GM10248 (cell line): ENCODE data around the gene GAPVD1.

Source experiments
- CTCF ChIA-PET: fragments of 300-600 bp; sonication (Branson Sonifier 250); formaldehyde crosslinking; extraction: SDS; loops from one replicate; lab custom pipeline; 2021; ENCODE audit warnings: antibody characterized with exemption; lab: Yijun Ruan, JAX
- POLR2A ChIA-PET: fragments of 350-650 bp; sonication (Branson Sonifier 250); formaldehyde crosslinking; extraction: SDS; loops from one replicate; lab custom pipeline; 2020; ENCODE audit warnings: antibody characterized with exemption; lab: Yijun Ruan, JAX
- DNase-seq: peaks from one replicate; pipeline ENCODE4 v3.0.0; 2012; ENCODE audit errors: extremely low spot score
- TF ChIP-seq, protein P1 (sequence below): IDR thresholded peaks from 2 replicates; pipeline ENCODE4 v1.5.1; 2012; ENCODE audit warnings: mild to moderate bottlenecking, low read depth; ENCODE audit errors: extremely low read depth, missing control alignments, control extremely low read depth

The GAPVD1 gene

DNA sequence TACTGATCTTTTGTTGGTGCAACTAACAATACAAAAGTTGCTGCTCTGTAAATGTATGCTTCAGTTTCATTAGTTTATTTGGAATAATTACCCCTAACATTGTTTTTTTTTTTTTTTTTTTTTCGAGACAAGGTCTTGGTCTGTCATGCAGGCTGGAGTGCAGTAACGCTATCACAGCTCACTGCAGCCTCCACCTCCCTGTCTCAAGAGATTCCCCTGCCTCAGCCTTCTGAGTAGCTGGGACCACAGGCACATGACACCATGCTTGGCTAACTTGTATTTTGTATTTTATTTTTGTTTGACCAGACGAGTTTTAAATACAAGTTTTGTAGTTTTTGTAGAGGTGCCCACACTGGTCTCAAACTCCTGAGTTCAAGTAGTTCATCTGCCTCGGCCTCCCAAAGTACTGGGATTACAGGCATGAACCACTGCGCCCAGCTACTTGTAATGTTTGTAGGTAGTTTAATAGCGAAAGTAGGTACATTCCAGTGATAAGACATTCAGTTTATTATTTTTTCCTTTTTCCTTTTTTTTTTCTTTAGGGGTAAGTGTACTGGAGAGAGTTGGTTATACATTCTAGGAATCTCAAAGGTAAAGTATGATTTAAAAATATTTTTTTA, 6.9 kb downstream of the GAPVD1 start:
- DNase-seq = no peak
- TF ChIP-seq, protein P1, sequence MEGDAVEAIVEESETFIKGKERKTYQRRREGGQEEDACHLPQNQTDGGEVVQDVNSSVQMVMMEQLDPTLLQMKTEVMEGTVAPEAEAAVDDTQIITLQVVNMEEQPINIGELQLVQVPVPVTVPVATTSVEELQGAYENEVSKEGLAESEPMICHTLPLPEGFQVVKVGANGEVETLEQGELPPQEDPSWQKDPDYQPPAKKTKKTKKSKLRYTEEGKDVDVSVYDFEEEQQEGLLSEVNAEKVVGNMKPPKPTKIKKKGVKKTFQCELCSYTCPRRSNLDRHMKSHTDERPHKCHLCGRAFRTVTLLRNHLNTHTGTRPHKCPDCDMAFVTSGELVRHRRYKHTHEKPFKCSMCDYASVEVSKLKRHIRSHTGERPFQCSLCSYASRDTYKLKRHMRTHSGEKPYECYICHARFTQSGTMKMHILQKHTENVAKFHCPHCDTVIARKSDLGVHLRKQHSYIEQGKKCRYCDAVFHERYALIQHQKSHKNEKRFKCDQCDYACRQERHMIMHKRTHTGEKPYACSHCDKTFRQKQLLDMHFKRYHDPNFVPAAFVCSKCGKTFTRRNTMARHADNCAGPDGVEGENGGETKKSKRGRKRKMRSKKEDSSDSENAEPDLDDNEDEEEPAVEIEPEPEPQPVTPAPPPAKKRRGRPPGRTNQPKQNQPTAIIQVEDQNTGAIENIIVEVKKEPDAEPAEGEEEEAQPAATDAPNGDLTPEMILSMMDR = no peak
- POLR2A ChIA-PET = interaction anchor here (0.6 kb wide), 3 partner anchors 69 to 408 kb away, joined by 3 to 15 read pairs (median 10); no protein-coding TSS in a partner anchor
- CTCF ChIA-PET = interaction anchor here (0.7 to 1.8 kb wide), 3 partner anchors 12 to 36 kb away, joined by 3 to 9 read pairs (median 3); no protein-coding TSS in a partner anchor

DNA sequence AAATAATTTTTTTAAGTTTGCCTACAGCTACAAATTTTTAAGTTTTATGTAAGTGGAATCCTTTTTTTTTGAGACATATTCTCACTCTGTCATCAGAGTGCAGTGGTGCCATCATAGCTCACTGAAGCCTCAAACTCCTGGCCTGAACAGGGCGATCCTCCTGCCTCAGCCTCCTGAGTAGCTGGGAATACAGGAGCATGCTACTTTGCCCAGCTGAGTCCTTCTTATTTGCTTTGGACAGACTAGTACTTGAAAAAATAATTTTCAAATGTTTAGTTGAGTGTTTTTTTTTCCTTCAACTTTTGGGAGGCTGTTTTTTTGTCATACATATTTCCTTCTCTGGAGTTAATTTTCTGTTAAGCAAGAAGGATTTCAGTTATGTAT, 7.4 kb downstream of the GAPVD1 start:
- TF ChIP-seq, protein P1 = no peak
- DNase-seq = no peak
- POLR2A ChIA-PET = interaction anchor here (0.6 kb wide), 3 partner anchors 48 to 408 kb away, joined by 3 to 15 read pairs (median 3); no protein-coding TSS in a partner anchor
- CTCF ChIA-PET = interaction anchor here (0.7 to 1.8 kb wide), 4 partner anchors 13 to 35 kb away, joined by 3 to 9 read pairs (median 3); no protein-coding TSS in a partner anchor

DNA sequence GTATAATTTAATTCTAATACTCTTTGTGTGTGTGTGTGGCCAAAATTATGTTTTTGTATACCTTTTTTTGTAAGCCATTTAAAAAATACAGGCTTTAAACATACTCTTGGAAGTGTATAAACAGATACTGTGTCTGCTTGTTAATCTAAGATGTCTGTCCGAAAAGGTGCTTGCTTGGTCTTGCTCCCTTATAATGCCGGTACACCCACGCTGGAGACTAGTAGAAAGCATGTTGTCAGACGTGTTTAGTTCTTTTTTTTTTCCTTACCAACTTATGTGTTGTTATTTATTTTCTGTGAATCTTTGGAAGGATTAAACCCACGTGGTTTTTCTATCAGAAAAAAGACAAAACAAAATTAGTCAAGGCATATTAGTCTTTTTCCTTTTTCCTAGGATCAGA, 9.5 kb downstream of the GAPVD1 start:
- no peak for DNase-seq
- TF ChIP-seq, protein P1 = no peak
- POLR2A ChIA-PET = no interaction called here
- CTCF ChIA-PET = no interaction called here

DNA sequence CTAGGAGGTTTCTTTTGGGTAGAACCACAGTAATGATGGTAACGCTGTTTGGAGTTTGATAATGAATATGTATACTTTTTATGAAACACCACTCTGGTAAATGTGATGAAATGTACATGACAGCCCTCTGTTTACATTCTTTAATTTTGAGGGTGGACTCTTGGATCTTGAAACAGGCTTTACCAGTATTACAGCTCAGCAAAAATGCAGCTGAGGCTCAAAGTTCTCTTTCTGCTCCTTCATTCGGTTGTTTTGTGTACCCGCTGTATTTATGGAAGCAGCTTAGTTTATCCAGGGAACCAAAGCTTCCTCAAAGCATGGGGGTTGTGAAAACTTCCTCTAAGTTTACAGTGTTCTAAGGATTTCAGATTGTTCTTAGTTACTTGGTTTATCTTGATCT, 11.1 kb downstream of the GAPVD1 start:
- TF ChIP-seq, protein P1 = no peak
- DNase-seq = no peak
- CTCF ChIA-PET = no interaction called here

DNA sequence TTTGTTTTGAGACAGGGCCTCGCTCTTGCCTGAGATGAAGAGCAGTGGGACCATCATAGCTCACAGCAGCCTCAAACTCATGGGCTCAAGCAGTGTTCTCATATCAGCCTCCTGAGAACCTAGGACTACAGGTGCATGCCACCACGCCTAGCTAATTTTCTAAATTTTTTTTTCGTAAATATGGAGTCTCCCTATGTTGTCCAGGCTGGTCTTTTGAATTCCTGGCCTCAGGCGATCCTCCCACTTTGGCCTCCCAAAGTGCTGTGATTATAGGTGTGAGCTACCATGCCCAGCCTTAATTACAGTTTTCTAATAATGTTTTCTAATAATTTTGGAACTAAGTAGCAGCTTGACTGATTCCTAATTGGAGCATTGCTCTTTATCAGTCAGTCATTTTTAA, 15.1 kb downstream of the GAPVD1 start:
- POLR2A ChIA-PET = no interaction called here
- DNase-seq = no peak
- CTCF ChIA-PET = interaction anchor here (1.0 to 1.9 kb wide), 3 partner anchors 13 to 21 kb away, joined by 3 to 6 read pairs (median 3); no protein-coding TSS in a partner anchor
- TF ChIP-seq, protein P1 = no peak

More for the DNA sequence above, 11.1 kb downstream of the GAPVD1 start:
- POLR2A ChIA-PET = interaction anchor here (0.6 to 1.6 kb wide), 2 partner anchors 31 to 60 kb away, joined by 3 to 8 read pairs; partner anchors contain the start of gene HSPA5

DNA sequence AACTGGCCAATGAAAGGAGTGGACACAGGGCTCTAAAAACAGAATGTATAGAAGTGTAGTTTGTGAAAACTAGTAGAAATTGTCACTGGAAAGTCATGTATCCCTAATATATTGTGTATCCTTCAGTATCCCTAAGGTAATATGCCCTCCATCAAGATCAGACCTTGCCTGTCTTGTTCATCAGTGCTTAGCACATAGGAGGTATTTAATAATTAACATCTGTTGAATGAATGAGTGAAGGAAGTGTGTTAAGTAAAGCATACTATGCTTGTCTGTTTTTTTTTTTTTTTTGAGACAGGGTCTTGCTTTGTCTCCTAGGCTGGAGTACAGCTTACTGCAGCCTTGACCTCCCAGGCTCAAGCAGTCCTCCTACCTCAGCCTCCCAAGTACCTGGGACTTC, 15.8 kb downstream of the GAPVD1 start:
- TF ChIP-seq, protein P1 = no peak
- POLR2A ChIA-PET = no interaction called here
- DNase-seq = no peak
- CTCF ChIA-PET = no interaction called here
